Measurements from ENCODE around the gene KRTAP10-5. TPM values are rescaled to one million over a fixed set of nuclear protein-coding genes. Genes with fewer than 3 reads are reported as not detected.
"Not testable (repeated sequence)": the region's sequence is repeated elsewhere in the genome, so short reads cannot be mapped to it uniquely, and the experiment has no call there.

Gene KRTAP10-5
- total RNA-seq (2014; rRNA removed; shearing (Covaris generic)): not detected in 2 replicates
- polyA plus RNA-seq (2015; cell fraction: cytosol; rRNA removed): not detected in 2 replicates
- not detected in 2 replicates for polyA plus RNA-seq (2015; cell fraction: nucleus; rRNA removed)

GRCh38 chr21:44580231-44580821, at the start of gene KRTAP10-5:
Gene KRTAP10-5 (minus strand): TSS chr21:44580604. CDS start chr21:44580578, 26 bp downstream.
- not testable (repeated sequence) for DNase-seq (ENCODE audit: low read depth)

- no peak for DNase-seq (ENCODE audit: low read depth)
These were observed 48.4 kb upstream of the KRTAP10-5 start for GRCh38 chr21:44628707-44629391.

GRCh38 chr21:44627831-44628233, 47.4 kb upstream of the KRTAP10-5 start:
- DNase-seq (ENCODE audit: low read depth): not testable (repeated sequence)

- not testable (repeated sequence) for DNase-seq (ENCODE audit: low read depth)
These were observed 46.9 kb upstream of the KRTAP10-5 start for GRCh38 chr21:44627181-44627822.

GRCh38 chr21:44626673-44627143, 46.3 kb upstream of the KRTAP10-5 start, which contains the start of gene KRTAP10-9:
Gene KRTAP10-9 (plus strand): TSS chr21:44627093. CDS start chr21:44627172, 79 bp downstream.
- no peak for DNase-seq (ENCODE audit: low read depth)

GRCh38 chr21:44626262-44626661, 45.9 kb upstream of the KRTAP10-5 start:
- DNase-seq (ENCODE audit: low read depth): no peak

- no peak for DNase-seq (ENCODE audit: low read depth)
These were observed 45.4 kb upstream of the KRTAP10-5 start for GRCh38 chr21:44625756-44626155.

- no peak for DNase-seq (ENCODE audit: low read depth)
These were observed 43.2 kb upstream of the KRTAP10-5 start for GRCh38 chr21:44623575-44623974.

- DNase-seq (ENCODE audit: low read depth): no peak
These were observed 39.5 kb upstream of the KRTAP10-5 start for GRCh38 chr21:44619886-44620285.

- DNase-seq (ENCODE audit: low read depth): no peak
These were observed 38.5 kb upstream of the KRTAP10-5 start for GRCh38 chr21:44618909-44619308.

- DNase-seq (ENCODE audit: low read depth): no peak
These were observed 38.1 kb upstream of the KRTAP10-5 start for GRCh38 chr21:44618504-44618903.

- no peak for DNase-seq (ENCODE audit: low read depth)
These were observed 36.7 kb upstream of the KRTAP10-5 start for GRCh38 chr21:44617071-44617501.

GRCh38 chr21:44616591-44616926, 36.2 kb upstream of the KRTAP10-5 start:
- no peak for DNase-seq (ENCODE audit: low read depth)

- DNase-seq (ENCODE audit: low read depth): no peak
These were observed 35.6 kb upstream of the KRTAP10-5 start for GRCh38 chr21:44615911-44616590.

- DNase-seq (ENCODE audit: low read depth): no peak
These were observed 35.1 kb upstream of the KRTAP10-5 start for GRCh38 chr21:44615466-44615865.

- DNase-seq (ENCODE audit: low read depth): no peak
These were observed 34.6 kb upstream of the KRTAP10-5 start for GRCh38 chr21:44614961-44615391.

- DNase-seq (ENCODE audit: low read depth): no peak
These were observed 33.8 kb upstream of the KRTAP10-5 start for GRCh38 chr21:44614161-44614631.

GRCh38 chr21:44613386-44614155, 33.2 kb upstream of the KRTAP10-5 start:
- DNase-seq (ENCODE audit: low read depth): no peak

- DNase-seq (ENCODE audit: low read depth): no peak
These were observed 32.3 kb upstream of the KRTAP10-5 start for GRCh38 chr21:44612669-44613229.

- DNase-seq (ENCODE audit: low read depth): no peak
These were observed 31.7 kb upstream of the KRTAP10-5 start, which contains the start of gene KRTAP10-8 for GRCh38 chr21:44612029-44612486. Gene KRTAP10-8 (plus strand): TSS chr21:44612079. CDS start chr21:44612101, 22 bp downstream.
